MM.1S (cell line): ENCODE data around the gene C16orf82.

ENCODE experiments used
- DNase-seq: peaks from one replicate; pipeline ENCODE4 v3.0.0-alpha.2; 2015
- H2AFZ ChIP-seq: fragments of 300-600 bp; sonication (generic); 2 replicates; pipeline ENCODE4 v1.6.0; 2016; ENCODE audit warnings: antibody characterized with exemption, low read length
- H3F3A ChIP-seq: fragments of 300-600 bp; sonication (generic); 2 replicates; pipeline ENCODE4 v1.6.1; 2016; ENCODE audit warnings: mild to moderate bottlenecking, antibody characterized with exemption, low read length, moderate library complexity, mixed read lengths; ENCODE audit not compliant: insufficient read depth
- H3K27ac ChIP-seq: fragments of 300-600 bp; sonication (generic); 2 replicates; pipeline ENCODE4 v1.5.1; 2016; ENCODE audit warnings: mild to moderate bottlenecking, low read length
- H3K27me3 ChIP-seq: fragments of 300-600 bp; sonication (generic); replicated peaks from 2 replicates; pipeline ENCODE4 v1.6.0; 2016; ENCODE audit warnings: low read length; ENCODE audit not compliant: insufficient read depth
- H3K36me3 ChIP-seq: fragments of 300-600 bp; sonication (generic); replicated peaks from 2 replicates; pipeline ENCODE4 v1.6.1; 2016; ENCODE audit warnings: mild to moderate bottlenecking, low read length, mixed read lengths; ENCODE audit not compliant: insufficient read depth
- H3K4me1 ChIP-seq: fragments of 300-600 bp; sonication (generic); 2 replicates; pipeline ENCODE4 v1.6.1; 2016; ENCODE audit warnings: low read length, mixed read lengths
- H3K4me2 ChIP-seq: fragments of 300-600 bp; sonication (generic); 2 replicates; pipeline ENCODE4 v1.6.0; 2016; ENCODE audit warnings: low read depth, low read length
- H3K4me3 ChIP-seq: fragments of 300-600 bp; sonication (generic); 2 replicates; pipeline ENCODE4 v1.5.1; 2016; ENCODE audit warnings: low read length, mixed read lengths
- H3K79me2 ChIP-seq: fragments of 300-600 bp; sonication (generic); 2 replicates; pipeline ENCODE4 v1.6.1; 2016; ENCODE audit warnings: mixed run types, low read length, mixed read lengths
- H3K9ac ChIP-seq: fragments of 300-600 bp; sonication (generic); 2 replicates; pipeline ENCODE4 v1.6.1; 2016; ENCODE audit warnings: low read length, mixed read lengths
- H3K9me2 ChIP-seq: fragments of 300-600 bp; sonication (generic); replicated peaks from 2 replicates; pipeline ENCODE4 v1.6.1; 2016; ENCODE audit warnings: mild to moderate bottlenecking, low read length, mixed read lengths; ENCODE audit not compliant: insufficient read depth
- H3K9me3 ChIP-seq: fragments of 300-600 bp; sonication (generic); replicated peaks from 2 replicates; pipeline ENCODE4 v1.6.1; 2016; ENCODE audit warnings: mild to moderate bottlenecking, low read length, mixed read lengths; ENCODE audit not compliant: insufficient read depth
- H4K20me1 ChIP-seq: fragments of 300-600 bp; sonication (generic); 2 replicates; pipeline ENCODE4 v1.6.1; 2016; ENCODE audit warnings: mild to moderate bottlenecking, low read length, moderate library complexity, mixed read lengths; ENCODE audit not compliant: insufficient read depth
- CTCF ChIP-seq: fragments of 300-600 bp; sonication (generic); IDR thresholded peaks from 2 replicates; pipeline ENCODE4 v1.5.1; 2016; ENCODE audit warnings: antibody characterized with exemption, low read length, mixed read lengths
- EZH2 ChIP-seq: fragments of 300-600 bp; sonication (generic); optimal IDR thresholded peaks from 2 replicates; pipeline ENCODE3; 2017; ENCODE audit warnings: low read depth, mild to moderate bottlenecking, antibody characterized with exemption, low read length, mixed read lengths
- EZH2phosphoT487 ChIP-seq: fragments of 300-600 bp; sonication (generic); IDR thresholded peaks from 2 replicates; pipeline ENCODE4 v1.6.1; 2018; ENCODE audit warnings: antibody characterized with exemption, low read length

C16orf82 gene

DNA sequence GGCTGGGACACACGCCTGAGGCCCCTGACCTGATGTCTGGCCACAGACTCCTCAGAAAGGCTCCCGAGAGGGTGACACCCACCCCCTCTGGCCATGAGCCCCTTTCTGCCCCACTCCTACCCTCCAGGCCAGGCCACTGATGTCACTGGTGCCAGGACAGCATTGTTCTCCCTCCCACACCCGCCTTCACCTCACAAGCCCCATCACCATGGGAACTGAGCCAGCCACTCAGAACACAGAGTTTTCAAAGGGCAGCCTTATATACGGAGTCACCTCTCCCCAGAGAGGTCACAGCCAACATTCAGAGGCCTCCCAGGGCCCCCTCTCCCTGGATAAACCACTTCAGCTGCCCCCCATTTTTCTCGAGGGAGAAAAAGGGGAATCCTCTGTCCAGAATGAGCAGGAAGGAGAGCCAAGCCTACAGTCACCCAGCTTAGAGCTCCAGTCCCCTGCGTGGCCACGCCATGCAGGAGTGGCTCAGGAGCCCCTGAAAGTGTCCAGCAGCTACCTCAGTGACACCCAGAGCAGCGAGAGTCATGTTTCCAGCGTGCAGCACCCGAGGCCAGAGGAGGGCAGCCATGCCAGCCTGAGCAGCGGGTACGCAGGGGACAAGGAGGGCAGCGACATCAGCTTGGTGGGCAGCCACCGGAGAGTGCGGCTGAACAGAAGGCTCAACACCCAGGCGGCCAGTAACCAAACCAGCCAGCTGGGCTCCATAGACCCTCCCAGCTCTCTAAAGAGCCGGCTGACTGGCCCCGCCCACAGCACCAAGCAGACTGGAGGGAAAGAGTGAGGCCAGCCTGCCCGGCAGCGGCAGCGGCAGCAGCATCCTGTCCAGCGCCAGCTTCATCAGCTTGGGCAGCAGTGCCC lies at the start of gene C16orf82:
Gene C16orf82, plus strand, starts transcription at position 260 of the 870 bp plus-strand sequence.
- H3F3A ChIP-seq: no peaks in the 10 kb centered on the region
- H3K79me2 ChIP-seq: no peaks in the 10 kb centered on the region
- no peaks in the 10 kb centered on the region for H3K36me3 ChIP-seq
- H3K4me2 ChIP-seq: no peak within 1 kb of the TSS
- H4K20me1 ChIP-seq: no peaks in the 10 kb centered on the region
- TF ChIP-seq CTCF: no peak
- TF ChIP-seq EZH2: no peak
- no peak for TF ChIP-seq EZH2phosphoT487
- no peaks in the 10 kb centered on the region for H3K9me3 ChIP-seq
- no peaks in the 10 kb centered on the region for H3K27me3 ChIP-seq
- H3K9ac ChIP-seq: no peak within 1 kb of the TSS
- H3K9me2 ChIP-seq: no peaks in the 10 kb centered on the region
- no peak within 1 kb of the TSS for H3K4me3 ChIP-seq
- no peaks in the 10 kb centered on the region for H3K4me1 ChIP-seq
- DNase-seq: no peak
- no peak within 1 kb of the TSS for H2AFZ ChIP-seq
- no peak within 1 kb of the TSS for H3K27ac ChIP-seq

- H3K9ac ChIP-seq: no peak overlapping the region
- H2AFZ ChIP-seq: no peak overlapping the region
- no peaks in the 10 kb centered on the region for H3K9me2 ChIP-seq
- no peak for TF ChIP-seq EZH2
- no peak for TF ChIP-seq CTCF
- no peak for TF ChIP-seq EZH2phosphoT487
- no peaks in the 10 kb centered on the region for H3K36me3 ChIP-seq
- no peak overlapping the region for H3K4me3 ChIP-seq
- H3K27ac ChIP-seq: no peak overlapping the region
- H3K9me3 ChIP-seq: no peaks in the 10 kb centered on the region
- H3K4me1 ChIP-seq: no peaks in the 10 kb centered on the region
- no peaks in the 10 kb centered on the region for H3F3A ChIP-seq
- no peaks in the 10 kb centered on the region for H3K79me2 ChIP-seq
- no peaks in the 10 kb centered on the region for H4K20me1 ChIP-seq
- DNase-seq: no peak
- H3K27me3 ChIP-seq: no peaks in the 10 kb centered on the region
- no peak overlapping the region for H3K4me2 ChIP-seq
These were observed 46.7 kb upstream of the C16orf82 start for GRCh38 chr16:27020031-27020430.

DNA sequence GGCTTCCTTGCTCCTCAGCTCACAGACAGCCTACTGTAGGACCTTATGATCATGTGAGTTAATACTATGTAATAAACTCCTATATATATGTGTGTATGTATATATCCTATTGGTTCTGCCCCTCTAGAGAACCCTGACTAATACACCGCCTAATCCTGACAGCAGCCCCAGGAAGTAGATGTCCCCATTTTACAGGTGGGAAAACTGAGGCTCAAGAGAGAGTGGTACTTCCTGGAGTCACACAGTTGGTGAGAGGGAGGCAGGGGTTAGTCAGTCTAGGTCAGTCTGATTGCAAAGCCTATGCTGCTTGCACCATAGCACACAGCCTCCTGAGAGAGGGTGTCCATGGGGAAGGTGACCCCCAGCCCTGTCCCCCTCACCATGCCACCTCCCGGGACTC lies 42.7 kb upstream of the C16orf82 start:
- no peaks in the 10 kb centered on the region for H3K36me3 ChIP-seq
- TF ChIP-seq EZH2phosphoT487 (no peak), CTCF (no peak), EZH2 (no peak)
- H3K27me3 ChIP-seq: no peaks in the 10 kb centered on the region
- H3K27ac ChIP-seq: no peak overlapping the region
- no peaks in the 10 kb centered on the region for H3K9me2 ChIP-seq
- H2AFZ ChIP-seq: no peak overlapping the region
- no peaks in the 10 kb centered on the region for H3F3A ChIP-seq
- no peaks in the 10 kb centered on the region for H3K4me1 ChIP-seq
- H4K20me1 ChIP-seq: no peaks in the 10 kb centered on the region
- H3K4me3 ChIP-seq: no peak overlapping the region
- H3K9ac ChIP-seq: no peak overlapping the region
- H3K4me2 ChIP-seq: no peak overlapping the region
- no peak for DNase-seq
- H3K9me3 ChIP-seq: no peaks in the 10 kb centered on the region
- H3K79me2 ChIP-seq: no peaks in the 10 kb centered on the region
